ENCODE measurements around the gene C4orf46. TPM values are rescaled to one million over a fixed set of nuclear protein-coding genes. Genes with fewer than 3 reads are reported as not detected.

The C4orf46 gene
- total and polyA plus RNA-seq, 2 donors from 2014 or later = 1.9 to 3.9 TPM

- H3K36me3 ChIP-seq (ENCODE audit: control insufficient read depth in 2 of 3, insufficient read depth in 3 of 3, low read length in 3 of 3) = peaks cover 3 to 51% (median 31%) of the 10 kb centered on the region in 3 donors
- peak in 2 of 5 donors; percentile 13 to 20 for DNase-seq
- TF ChIP-seq CTCF (IDR thresholded peaks at IDR 0.05; ENCODE audit: borderline replicate concordance, extremely low read depth, insufficient read depth) = peak; percentile 14
- H3K27me3 ChIP-seq (ENCODE audit: control insufficient read depth, insufficient read depth, low read length) = no peaks in the 10 kb centered on the region
- no peak overlapping the region for H3K27ac ChIP-seq (ENCODE audit: low read depth in 2 of 2, low read length in 2 of 2)
- no peaks in the 10 kb centered on the region for H3K4me1 ChIP-seq (ENCODE audit: control insufficient read depth in 2 of 3, insufficient read depth in 2 of 3, low read depth in 1 of 3, low read length in 3 of 3)
- H3K4me3 ChIP-seq (ENCODE audit: low read length in 3 of 3) = no peak overlapping the region
- H3K9me3 ChIP-seq (ENCODE audit: control insufficient read depth in 2 of 3, insufficient read depth in 1 of 3, low read length in 3 of 3) = no peaks in the 10 kb centered on the region
- no peak for FAIRE-seq
- no peak overlapping the region for H3K9ac ChIP-seq (ENCODE audit: low read length in 3 of 3)
- intact Hi-C loops (cut with DNase I) = no loop called here
Measured at GRCh38 chr4:158710814-158711213, 39.1 kb upstream of the C4orf46 start.

- DNase-seq = no peak
- Histone ChIP-seq H3K27me3 (ENCODE audit: control insufficient read depth, insufficient read depth, low read length) (no peaks in the 10 kb centered on the region), H3K9ac (ENCODE audit: low read length in 3 of 3) (no peak overlapping the region), H3K27ac (ENCODE audit: low read depth in 2 of 2, low read length in 2 of 2) (no peak overlapping the region), H3K9me3 (ENCODE audit: control insufficient read depth in 2 of 3, insufficient read depth in 1 of 3, low read length in 3 of 3) (no peaks in the 10 kb centered on the region), H3K36me3 (ENCODE audit: control insufficient read depth in 2 of 3, insufficient read depth in 3 of 3, low read length in 3 of 3) (peaks cover 0 to 27% (median 8%) of the 10 kb centered on the region in 3 donors), H3K4me1 (ENCODE audit: control insufficient read depth in 2 of 3, insufficient read depth in 2 of 3, low read depth in 1 of 3, low read length in 3 of 3) (no peaks in the 10 kb centered on the region), H3K4me3 (ENCODE audit: low read length in 3 of 3) (no peak overlapping the region)
- intact Hi-C loops (cut with DNase I) = no loop called here
- no peak for TF ChIP-seq CTCF (IDR thresholded peaks at IDR 0.05; ENCODE audit: borderline replicate concordance, extremely low read depth, insufficient read depth)
- FAIRE-seq = no peak
Measured at GRCh38 chr4:158704274-158704673, 32.6 kb upstream of the C4orf46 start.

GRCh38 chr4:158688813-158689212, 17.1 kb upstream of the C4orf46 start:
- FAIRE-seq (no peak), DNase-seq (no peak)
- Histone ChIP-seq H3K27ac (ENCODE audit: low read depth in 2 of 2, low read length in 2 of 2) (no peak overlapping the region), H3K36me3 (ENCODE audit: control insufficient read depth in 2 of 3, insufficient read depth in 3 of 3, low read length in 3 of 3) (peaks cover 0 to 6% (median 5%) of the 10 kb centered on the region in 3 donors), H3K4me1 (ENCODE audit: control insufficient read depth in 2 of 3, insufficient read depth in 2 of 3, low read depth in 1 of 3, low read length in 3 of 3) (no peaks in the 10 kb centered on the region), H3K9ac (ENCODE audit: low read length in 3 of 3) (no peak overlapping the region), H3K9me3 (ENCODE audit: control insufficient read depth in 2 of 3, insufficient read depth in 1 of 3, low read length in 3 of 3) (no peaks in the 10 kb centered on the region), H3K4me3 (ENCODE audit: low read length in 3 of 3) (no peak overlapping the region), H3K27me3 (ENCODE audit: control insufficient read depth, insufficient read depth, low read length) (no peaks in the 10 kb centered on the region)
- intact Hi-C loops (cut with DNase I) = no loop called here
- TF ChIP-seq CTCF (IDR thresholded peaks at IDR 0.05; ENCODE audit: borderline replicate concordance, extremely low read depth, insufficient read depth) = no peak

GRCh38 chr4:158682066-158682465, 10.4 kb upstream of the C4orf46 start:
- Histone ChIP-seq H3K9ac (ENCODE audit: low read length in 3 of 3) (no peak overlapping the region), H3K27ac (ENCODE audit: low read depth in 2 of 2, low read length in 2 of 2) (no peak overlapping the region), H3K4me1 (ENCODE audit: control insufficient read depth in 2 of 3, insufficient read depth in 2 of 3, low read depth in 1 of 3, low read length in 3 of 3) (no peaks in the 10 kb centered on the region), H3K36me3 (ENCODE audit: control insufficient read depth in 2 of 3, insufficient read depth in 3 of 3, low read length in 3 of 3) (peaks cover 0 to 4% (median 3%) of the 10 kb centered on the region in 3 donors), H3K4me3 (ENCODE audit: low read length in 3 of 3) (no peak overlapping the region), H3K27me3 (ENCODE audit: control insufficient read depth, insufficient read depth, low read length) (no peaks in the 10 kb centered on the region), H3K9me3 (ENCODE audit: control insufficient read depth in 2 of 3, insufficient read depth in 1 of 3, low read length in 3 of 3) (no peaks in the 10 kb centered on the region)
- FAIRE-seq (no peak), DNase-seq (no peak)
- intact Hi-C loops (cut with DNase I) = no loop called here
- no peak for TF ChIP-seq CTCF (IDR thresholded peaks at IDR 0.05; ENCODE audit: borderline replicate concordance, extremely low read depth, insufficient read depth)

All from kidney (tissue), 14 donors.